Esophagus muscularis mucosa (tissue), 4 donors: ENCODE results near the gene EPB41L5. TPM values are rescaled to one million over a fixed set of nuclear protein-coding genes. Genes with fewer than 3 reads are reported as not detected.
A peak's percentile ranks its signal among the peaks of the same experiment; 100 is the strongest.

Source experiments
- DNase-seq: peaks from one replicate; pipeline ENCODE4 v3.0.0-alpha.2; 2017; ENCODE audit errors: extremely low spot score
- H3K27ac ChIP-seq, 4 donors: fragments of 200-600 bp; sonication (generic); replicated peaks in 1 of 4; 1 replicate in 3 of 4; 2 replicates in 1 of 4; pipeline ENCODE4 v1.5.1; 2016 to 2019; ENCODE audit warnings: mild to moderate bottlenecking in 1 of 4
- H3K27me3 ChIP-seq, 4 donors: fragments of 200-600 bp; sonication (generic); one replicate each; pipeline versions ENCODE4 v1.5.1 to v1.6.0; 2016 to 2019
- H3K36me3 ChIP-seq, 4 donors: fragments of 200-600 bp; sonication (generic); one replicate each; pipeline ENCODE4 v1.5.1; 2016 to 2019
- H3K4me1 ChIP-seq, 4 donors: fragments of 200-600 bp; sonication (generic); one replicate each; pipeline ENCODE4 v1.5.1; 2016 to 2019
- H3K4me3 ChIP-seq, 4 donors: fragments of 200-600 bp; sonication (generic); 1 replicate in 2 of 4; 2 replicates in 2 of 4; pipeline ENCODE4 v1.5.1; 2016 to 2019; ENCODE audit warnings: mild to moderate bottlenecking in 4 of 4, moderate library complexity in 1 of 4
- H3K9me3 ChIP-seq, 4 donors: fragments of 200-600 bp; sonication (generic); 1 replicate in 3 of 4; 2 replicates in 1 of 4; pipeline ENCODE4 v1.5.1; 2016 to 2019
- EP300 ChIP-seq: sonication (generic); formaldehyde crosslinking; IDR thresholded peaks from one replicate; pipeline ENCODE4 v1.6.1; 2017; ENCODE audit warnings: antibody characterized with exemption
- POLR2A ChIP-seq: fragments of 450-650 bp; IDR thresholded peaks from one replicate; pipeline ENCODE4 v1.6.1; 2017; ENCODE audit warnings: antibody characterized with exemption, moderate library complexity, mild to moderate bottlenecking, low read depth
- POLR2AphosphoS5 ChIP-seq, 2 donors: sonication (generic); formaldehyde crosslinking; IDR thresholded peaks; one replicate each; pipeline ENCODE4 v1.6.1; 2017; ENCODE audit warnings: antibody characterized with exemption in 2 of 2
- WGBS: methylation state at CpG from one replicate; pipeline ENCODE4 v1.1.5; 2018; 5-methylcytosine and 5-hydroxymethylcytosine counted together
- intact Hi-C: fragments of 100-400 bp; cut with DNase I; formaldehyde crosslinking; loops from one replicate; pipeline ENCODE4 v1.15.1; 2023
- total RNA-seq, 4 donors: library from RNA; depleted of rRNA; stranded (reverse); fragments of >200 nt; gene quantifications; one replicate each; pipeline versions ENCODE4 v1.1.0 to v1.2.1, GENCODE V29; 2016
- TF ChIP-seq, protein P1 (sequence below), 3 experiments: fragments of 200-600 bp in 2 of 3; fragments of 450-650 bp in 1 of 3; sonication (generic) in 2 of 3; IDR thresholded peaks; one replicate each; pipeline ENCODE4 v1.5.1; 2017 to 2019; ENCODE audit warnings: antibody characterized with exemption in 3 of 3, mild to moderate bottlenecking in 2 of 3, moderate library complexity in 1 of 3

The EPB41L5 gene
- total RNA-seq, 4 donors from 2014 or later, result 16.0 to 30.3 (median 21.6) TPM

DNA sequence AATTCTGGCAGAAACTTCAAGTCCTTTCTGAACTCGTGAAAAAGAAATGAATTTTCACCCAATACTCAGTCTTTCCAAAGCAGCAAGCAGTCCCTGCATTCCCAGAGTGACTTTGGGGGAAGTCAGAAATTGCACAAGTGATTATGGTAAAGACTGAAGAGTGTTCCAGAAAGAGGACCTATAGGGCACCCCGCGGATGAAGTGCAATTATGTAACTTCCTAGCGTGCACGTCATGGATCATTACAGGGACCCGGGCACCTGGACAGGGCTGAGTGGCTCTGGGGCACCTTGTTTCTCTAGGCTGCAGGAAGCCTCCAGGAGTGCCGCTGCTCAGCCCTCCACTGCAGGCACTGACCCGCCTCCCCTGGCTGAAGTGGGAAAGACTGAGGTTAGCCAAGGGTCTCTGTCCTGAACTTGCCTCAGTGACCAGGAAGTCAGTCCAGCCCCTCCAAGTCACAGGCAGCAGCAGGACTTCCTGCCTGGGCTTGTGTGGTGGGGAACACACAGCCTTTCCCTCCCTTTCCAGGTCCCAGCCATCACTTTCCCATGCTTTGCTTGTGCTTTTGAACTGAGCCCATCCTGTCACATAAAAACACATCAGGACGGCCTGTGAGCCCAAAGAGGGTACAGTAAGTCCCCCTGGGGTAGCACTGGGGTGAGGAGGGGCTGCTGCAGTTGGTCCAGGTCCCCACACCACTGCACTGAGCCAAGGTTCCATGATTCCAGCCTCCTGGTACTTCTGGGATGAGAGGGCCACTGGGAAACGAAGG, 190.6 kb downstream of the EPB41L5 start:
- 61% methylated on average over 9 of the region's 10 CpGs for WGBS
- no peak for DNase-seq

DNA sequence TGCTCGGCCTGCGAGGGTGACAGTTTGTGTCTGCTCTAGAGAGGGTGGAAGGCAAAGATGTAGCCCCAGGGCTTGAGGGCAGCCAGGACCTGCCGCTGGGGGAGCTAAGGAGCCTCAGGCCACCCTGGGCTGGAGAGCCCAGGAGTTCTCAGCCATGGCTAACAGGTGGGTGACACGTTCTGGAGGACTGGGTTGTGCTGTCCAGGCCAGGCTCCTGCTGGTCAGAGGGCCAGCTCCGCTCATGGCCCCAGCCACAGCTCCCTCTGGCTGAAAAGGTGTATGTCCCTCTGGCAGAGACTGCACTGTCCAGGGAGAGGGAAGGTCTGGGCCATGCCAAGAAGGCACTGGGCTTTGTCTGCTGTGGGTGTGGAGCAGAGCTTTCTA, 191.1 kb downstream of the EPB41L5 start:
- 91% methylated on average over 3 of the region's 5 CpGs for WGBS
- DNase-seq, result no peak
- Histone ChIP-seq H3K4me1 (peaks cover 0 to 10% (median 3%) of the 10 kb centered on the region in 4 donors), H3K4me3 (no peak overlapping the region), H3K36me3 (no peaks in the 10 kb centered on the region), H3K27ac (no peak overlapping the region), H3K9me3 (no peaks in the 10 kb centered on the region), H3K27me3 (no peaks in the 10 kb centered on the region)
- TF ChIP-seq EP300 (no peak), POLR2AphosphoS5 (IDR thresholded peaks at IDR 0.05) (no peak)
- intact Hi-C loops, result no loop called here

More for the DNA sequence above, 190.6 kb downstream of the EPB41L5 start:
- Histone ChIP-seq H3K4me1 (peaks cover 0 to 10% (median 3%) of the 10 kb centered on the region in 4 donors), H3K36me3 (no peaks in the 10 kb centered on the region), H3K9me3 (peaks cover 0 to 5% (median 0%) of the 10 kb centered on the region in 4 donors), H3K4me3 (no peak overlapping the region), H3K27me3 (no peaks in the 10 kb centered on the region), H3K27ac (no peak overlapping the region)
- TF ChIP-seq EP300, result no peak
- TF ChIP-seq, protein P1, sequence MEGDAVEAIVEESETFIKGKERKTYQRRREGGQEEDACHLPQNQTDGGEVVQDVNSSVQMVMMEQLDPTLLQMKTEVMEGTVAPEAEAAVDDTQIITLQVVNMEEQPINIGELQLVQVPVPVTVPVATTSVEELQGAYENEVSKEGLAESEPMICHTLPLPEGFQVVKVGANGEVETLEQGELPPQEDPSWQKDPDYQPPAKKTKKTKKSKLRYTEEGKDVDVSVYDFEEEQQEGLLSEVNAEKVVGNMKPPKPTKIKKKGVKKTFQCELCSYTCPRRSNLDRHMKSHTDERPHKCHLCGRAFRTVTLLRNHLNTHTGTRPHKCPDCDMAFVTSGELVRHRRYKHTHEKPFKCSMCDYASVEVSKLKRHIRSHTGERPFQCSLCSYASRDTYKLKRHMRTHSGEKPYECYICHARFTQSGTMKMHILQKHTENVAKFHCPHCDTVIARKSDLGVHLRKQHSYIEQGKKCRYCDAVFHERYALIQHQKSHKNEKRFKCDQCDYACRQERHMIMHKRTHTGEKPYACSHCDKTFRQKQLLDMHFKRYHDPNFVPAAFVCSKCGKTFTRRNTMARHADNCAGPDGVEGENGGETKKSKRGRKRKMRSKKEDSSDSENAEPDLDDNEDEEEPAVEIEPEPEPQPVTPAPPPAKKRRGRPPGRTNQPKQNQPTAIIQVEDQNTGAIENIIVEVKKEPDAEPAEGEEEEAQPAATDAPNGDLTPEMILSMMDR (IDR thresholded peaks at IDR 0.05), result no peak
- no peak for TF ChIP-seq POLR2AphosphoS5 (IDR thresholded peaks at IDR 0.05)
- TF ChIP-seq POLR2A, result no peak
- intact Hi-C loops, result no loop called here

DNA sequence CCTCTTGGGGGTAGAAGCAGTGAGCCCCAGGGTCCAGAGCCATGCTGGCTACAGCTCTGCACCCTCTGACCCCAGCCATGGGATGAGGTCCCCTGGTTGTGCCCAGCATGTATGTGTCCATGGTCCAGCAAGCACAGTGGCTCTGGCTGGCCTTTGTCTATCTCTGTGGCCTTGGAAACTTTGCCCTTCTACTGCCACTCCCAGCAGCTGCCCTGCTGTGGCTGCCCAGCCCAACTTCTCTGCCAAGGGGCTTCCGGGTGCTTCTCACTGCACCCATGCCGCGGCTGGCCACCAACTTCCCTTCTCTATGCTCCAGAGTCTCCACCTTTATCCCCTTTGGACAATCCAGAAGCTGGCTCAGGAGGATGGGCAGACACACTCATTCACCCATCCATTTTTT, 191.5 kb downstream of the EPB41L5 start:
- peaks cover 0 to 10% (median 3%) of the 10 kb centered on the region in 4 donors for H3K4me1 ChIP-seq
- H3K36me3 ChIP-seq, result no peaks in the 10 kb centered on the region
- H3K27ac ChIP-seq, result no peak overlapping the region
- WGBS, result 71% methylated on average over 3 of the region's 3 CpGs
- no peak for DNase-seq
- intact Hi-C loops, result no loop called here
- no peaks in the 10 kb centered on the region for H3K27me3 ChIP-seq
- TF ChIP-seq POLR2A (no peak), EP300 (no peak), POLR2AphosphoS5 (IDR thresholded peaks at IDR 0.05) (no peak)
- TF ChIP-seq, protein P1 (IDR thresholded peaks at IDR 0.05), result no peak
- H3K4me3 ChIP-seq, result no peak overlapping the region
- H3K9me3 ChIP-seq, result no peaks in the 10 kb centered on the region

DNA sequence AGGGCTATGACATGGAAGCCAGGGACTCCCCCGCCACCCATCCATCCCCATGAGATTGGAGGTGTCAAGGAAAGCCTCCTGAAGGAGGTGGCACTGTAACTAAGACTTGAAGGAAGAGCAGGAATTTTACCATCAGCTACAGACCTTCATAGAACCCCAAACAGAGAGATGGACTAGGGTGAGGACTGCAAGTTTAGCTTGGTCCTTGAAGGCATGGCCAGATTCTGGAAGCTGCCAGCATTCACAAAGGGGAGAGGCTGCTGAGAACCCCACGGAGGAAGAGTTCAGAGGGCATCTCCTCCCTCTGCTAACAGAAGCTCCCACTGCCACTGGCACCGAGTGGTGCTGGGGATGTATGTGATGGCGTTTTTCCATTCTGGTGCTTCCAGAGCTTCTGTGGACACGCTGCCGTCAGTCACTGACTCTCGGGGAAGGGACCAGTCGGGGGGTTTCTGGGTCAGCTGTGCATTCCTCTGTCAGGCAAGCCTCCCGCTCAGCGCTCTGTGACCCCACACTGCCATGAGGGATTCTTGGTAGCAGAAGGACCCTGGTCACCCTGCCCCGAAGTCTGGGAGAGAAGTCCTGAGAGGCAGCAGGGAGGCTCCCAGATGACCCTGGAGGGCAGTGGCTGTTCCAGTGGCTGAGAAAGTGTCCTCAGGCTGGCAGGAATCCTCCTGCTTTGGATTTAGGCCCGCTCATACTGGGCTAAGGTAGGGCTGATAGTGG, 192.2 kb downstream of the EPB41L5 start:
- Histone ChIP-seq H3K9me3 (no peaks in the 10 kb centered on the region), H3K27ac (no peak overlapping the region), H3K4me3 (no peak overlapping the region), H3K27me3 (no peaks in the 10 kb centered on the region), H3K4me1 (peaks cover 0 to 10% (median 3%) of the 10 kb centered on the region in 4 donors), H3K36me3 (no peaks in the 10 kb centered on the region)
- DNase-seq, result no peak
- WGBS, result 90% methylated on average over 7 of the region's 12 CpGs
- no peak for TF ChIP-seq POLR2A
- TF ChIP-seq EP300, result no peak
- TF ChIP-seq, protein P1 (IDR thresholded peaks at IDR 0.05), result no peak
- TF ChIP-seq POLR2AphosphoS5 (IDR thresholded peaks at IDR 0.05), result no peak
- intact Hi-C loops, result no loop called here

DNA sequence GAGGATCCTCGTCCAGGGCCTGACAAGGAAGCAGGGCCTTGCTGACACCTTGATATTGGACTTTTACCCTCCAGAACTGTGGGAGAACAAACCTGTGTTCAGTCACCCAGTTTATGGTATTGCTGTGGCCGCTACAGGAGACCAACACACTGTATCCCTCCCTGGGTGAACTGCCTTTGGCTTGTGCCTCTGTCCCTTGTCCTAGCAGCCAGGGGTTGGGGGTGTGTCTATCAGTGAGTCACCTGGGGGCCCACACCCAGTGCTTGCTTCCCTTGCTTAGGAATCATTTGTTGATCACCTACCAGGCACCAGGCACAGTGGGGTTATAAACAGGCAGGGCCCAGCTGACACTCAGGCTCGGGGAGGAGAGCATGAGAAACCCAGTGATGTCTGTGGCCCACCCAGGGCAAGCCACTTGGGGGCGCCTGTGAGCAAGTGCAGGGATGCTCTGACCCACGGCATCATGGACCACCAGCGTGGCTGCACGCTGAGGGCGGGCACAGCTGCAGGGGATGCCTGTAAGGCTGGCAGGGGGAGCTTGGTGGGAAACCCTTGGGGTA, 193.2 kb downstream of the EPB41L5 start:
- H3K27me3 ChIP-seq, result no peaks in the 10 kb centered on the region
- TF ChIP-seq EP300, result no peak
- no peak for TF ChIP-seq POLR2AphosphoS5 (IDR thresholded peaks at IDR 0.05)
- no peak for TF ChIP-seq POLR2A
- TF ChIP-seq, protein P1 (IDR thresholded peaks at IDR 0.05), result peak in 2 of 3 experiments; percentile 9 to 35

More for the DNA sequence above, 193.2 kb downstream of the EPB41L5 start:
- no peak for DNase-seq
- no peaks in the 10 kb centered on the region for H3K9me3 ChIP-seq
- 95% methylated on average over 4 of the region's 8 CpGs for WGBS
- intact Hi-C loops, result no loop called here
- H3K36me3 ChIP-seq, result no peaks in the 10 kb centered on the region
- H3K27ac ChIP-seq, result no peak overlapping the region
- peaks cover 0 to 14% (median 3%) of the 10 kb centered on the region in 4 donors for H3K4me1 ChIP-seq
- no peak overlapping the region for H3K4me3 ChIP-seq
